8988T (cell line): Measurements from ENCODE around the gene CD300C.
"Not testable (repeated sequence)": the region's sequence is repeated elsewhere in the genome, so short reads cannot be mapped to it uniquely, and the experiment has no call there.

Experiments used
- DNase-seq: peaks from one replicate; pipeline ENCODE4 v3.0.0; 2011

Gene CD300C

GRCh38 chr17:74545843-74546230 is at the start of gene CD300C:
TSS of gene CD300C (minus strand) at chr17:74546115. CDS start at chr17:74545782, 333 bp downstream.
- no peak for DNase-seq

- DNase-seq: no peak
These were observed 49.3 kb upstream of the CD300C start for GRCh38 chr17:74595037-74595750.

- no peak for DNase-seq
These were observed 46.4 kb upstream of the CD300C start, which contains the start of gene CD300LD for GRCh38 chr17:74592087-74592990. TSS of gene CD300LD (minus strand) at chr17:74592283. CDS start at chr17:74592202, 81 bp downstream.

GRCh38 chr17:74591503-74591902 is 45.6 kb upstream of the CD300C start:
- DNase-seq: no peak

GRCh38 chr17:74585711-74586110 is 39.8 kb upstream of the CD300C start:
- no peak for DNase-seq

GRCh38 chr17:74584292-74585060 is 38.6 kb upstream of the CD300C start:
- no peak for DNase-seq

- DNase-seq: no peak
These were observed 36.7 kb upstream of the CD300C start for GRCh38 chr17:74582633-74583032.

- DNase-seq: no peak
These were observed 34.0 kb upstream of the CD300C start for GRCh38 chr17:74579900-74580299.

- no peak for DNase-seq
These were observed 33.1 kb upstream of the CD300C start for GRCh38 chr17:74578979-74579378.

- no peak for DNase-seq
These were observed 28.7 kb upstream of the CD300C start for GRCh38 chr17:74574489-74575142.

- not testable (repeated sequence) for DNase-seq
These were observed 27.7 kb upstream of the CD300C start for GRCh38 chr17:74573635-74574034.

- no peak for DNase-seq
These were observed 27.3 kb upstream of the CD300C start for GRCh38 chr17:74573169-74573568.

GRCh38 chr17:74571621-74572270 is 25.8 kb upstream of the CD300C start:
- DNase-seq: no peak

- no peak for DNase-seq
These were observed 23.4 kb upstream of the CD300C start for GRCh38 chr17:74569020-74570003.

GRCh38 chr17:74568106-74568873 is 22.4 kb upstream of the CD300C start:
- DNase-seq: no peak

- DNase-seq: no peak
These were observed 21.5 kb upstream of the CD300C start, which contains the start of gene CD300H for GRCh38 chr17:74567397-74567796. TSS of gene CD300H (minus strand) at chr17:74567509.

- DNase-seq: no peak
These were observed 20.3 kb upstream of the CD300C start for GRCh38 chr17:74566132-74566753.

- DNase-seq: no peak
These were observed 19.2 kb upstream of the CD300C start for GRCh38 chr17:74565126-74565525.

GRCh38 chr17:74563358-74563757 is 17.4 kb upstream of the CD300C start:
- DNase-seq: no peak
